Prostate gland (tissue), 2 donors: ENCODE results near the gene SFT2D3. TPM values are rescaled to one million over a fixed set of nuclear protein-coding genes. Genes with fewer than 3 reads are reported as not detected.

ENCODE experiments used
- DNase-seq: peaks from one replicate; pipeline ENCODE4 v3.0.0-alpha.2; 2019; ENCODE audit warnings: low spot score
- H3K27ac ChIP-seq, 2 donors: fragments of 200-600 bp; sonication (generic); 2 replicates each; pipeline ENCODE4 v1.5.1; 2017 to 2019
- H3K27me3 ChIP-seq: fragments of 200-600 bp; sonication (generic); replicated peaks from 2 replicates; pipeline ENCODE4 v1.5.1; 2019; ENCODE audit not compliant: insufficient read depth
- H3K36me3 ChIP-seq, 2 donors: fragments of 200-600 bp; sonication (generic); 1 replicate in 1 of 2; 2 replicates in 1 of 2; pipeline versions ENCODE4 v1.5.1 to v1.8.1; 2017 to 2019
- H3K4me1 ChIP-seq: fragments of 200-600 bp; sonication (generic); replicated peaks from 2 replicates; pipeline ENCODE4 v1.5.1; 2019
- H3K4me3 ChIP-seq, 2 donors: fragments of 200-600 bp; sonication (generic); 2 replicates each; pipeline ENCODE4 v1.5.1; 2017 to 2019
- H3K9me3 ChIP-seq: fragments of 200-600 bp; sonication (generic); 2 replicates; pipeline ENCODE4 v1.5.1; 2017
- POLR2A ChIP-seq: fragments of 450-650 bp; IDR thresholded peaks from one replicate; pipeline ENCODE4 v1.6.1; 2016; ENCODE audit warnings: antibody characterized with exemption, mild to moderate bottlenecking
- POLR2AphosphoS5 ChIP-seq: sonication (generic); formaldehyde crosslinking; IDR thresholded peaks from one replicate; pipeline ENCODE4 v1.6.1; 2017; ENCODE audit warnings: antibody characterized with exemption
- WGBS: methylation state at CpG from one replicate; pipeline ENCODE4 v1.1.5; 2018; 5-methylcytosine and 5-hydroxymethylcytosine counted together
- intact Hi-C: fragments of 100-400 bp; cut with DNase I; formaldehyde crosslinking; loops from one replicate; pipeline ENCODE4 v1.14.2; 2022
- total RNA-seq, 2 donors: library from RNA; depleted of rRNA; stranded (reverse); fragments of >200 nt; gene quantifications; one replicate each; pipeline ENCODE4 v1.1.0, GENCODE V29; 2016
- TF ChIP-seq, protein P1 (sequence below), 4 experiments: fragments of 200-600 bp in 2 of 4; fragments of 450-650 bp in 2 of 4; sonication (generic) in 2 of 4; IDR thresholded peaks; 1 replicate in 3 of 4; 2 replicates in 1 of 4; pipeline ENCODE4 v1.5.1; 2016 to 2019; ENCODE audit warnings: antibody characterized with exemption in 4 of 4, mild to moderate bottlenecking in 2 of 4, moderate library complexity in 2 of 4

SFT2D3 gene
- total RNA-seq, 2 donors from 2014 or later, result 14.8 to 22.2 TPM

DNA sequence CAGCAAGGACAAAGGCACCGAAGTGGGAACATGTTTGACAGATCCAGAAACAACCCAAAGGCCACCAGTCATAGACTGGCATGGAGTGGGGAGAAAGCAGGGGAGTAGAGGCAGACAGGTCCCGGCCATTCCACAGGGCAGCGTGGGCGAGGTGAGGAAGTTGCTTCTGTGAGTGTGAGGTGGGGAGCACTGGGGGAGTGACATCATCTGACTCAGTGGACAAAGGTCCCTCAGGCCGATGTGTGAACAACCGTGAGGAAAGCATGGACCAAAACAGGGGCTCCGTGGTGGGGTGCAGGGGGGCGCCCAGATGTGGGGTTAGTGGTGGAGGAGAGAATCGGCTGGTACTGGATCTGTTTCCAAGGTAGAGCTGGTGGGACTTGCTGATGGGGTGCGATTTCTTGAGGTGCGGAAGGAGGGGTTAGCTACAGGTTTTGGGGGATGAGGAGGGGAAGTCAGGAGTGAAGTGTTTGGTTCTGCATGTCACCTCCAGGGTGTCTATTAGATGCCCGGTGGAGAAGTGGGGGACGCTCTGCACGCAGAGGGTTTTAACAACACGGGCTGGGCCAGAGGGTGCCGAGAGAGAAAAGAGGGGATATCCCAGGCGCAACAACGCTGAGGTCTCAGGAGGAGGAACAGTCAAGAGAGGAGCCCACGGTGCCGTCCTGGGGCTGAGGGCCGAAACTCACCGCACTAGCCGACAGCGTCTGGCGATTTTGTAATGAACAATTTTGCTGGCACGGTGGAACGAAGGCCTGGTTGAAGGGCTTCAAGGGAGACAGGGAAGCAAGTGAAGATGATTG is 2.5 kb upstream of the SFT2D3 start:
- 93% methylated on average over 27 of the region's 27 CpGs for WGBS
- no peaks in the 10 kb centered on the region for H3K36me3 ChIP-seq
- H3K9me3 ChIP-seq, result no peaks in the 10 kb centered on the region
- intact Hi-C loops, result loop anchor here (5.0 kb wide), 1 partner anchor 191 kb away; no protein-coding TSS in a partner anchor
- peaks cover 1% of the 10 kb centered on the region for H3K27me3 ChIP-seq
- no peak overlapping the region for H3K4me3 ChIP-seq
- DNase-seq, result no peak
- H3K4me1 ChIP-seq, result peaks cover 12% of the 10 kb centered on the region
- TF ChIP-seq POLR2A, result no peak
- TF ChIP-seq POLR2AphosphoS5, result no peak
- TF ChIP-seq, protein P1, sequence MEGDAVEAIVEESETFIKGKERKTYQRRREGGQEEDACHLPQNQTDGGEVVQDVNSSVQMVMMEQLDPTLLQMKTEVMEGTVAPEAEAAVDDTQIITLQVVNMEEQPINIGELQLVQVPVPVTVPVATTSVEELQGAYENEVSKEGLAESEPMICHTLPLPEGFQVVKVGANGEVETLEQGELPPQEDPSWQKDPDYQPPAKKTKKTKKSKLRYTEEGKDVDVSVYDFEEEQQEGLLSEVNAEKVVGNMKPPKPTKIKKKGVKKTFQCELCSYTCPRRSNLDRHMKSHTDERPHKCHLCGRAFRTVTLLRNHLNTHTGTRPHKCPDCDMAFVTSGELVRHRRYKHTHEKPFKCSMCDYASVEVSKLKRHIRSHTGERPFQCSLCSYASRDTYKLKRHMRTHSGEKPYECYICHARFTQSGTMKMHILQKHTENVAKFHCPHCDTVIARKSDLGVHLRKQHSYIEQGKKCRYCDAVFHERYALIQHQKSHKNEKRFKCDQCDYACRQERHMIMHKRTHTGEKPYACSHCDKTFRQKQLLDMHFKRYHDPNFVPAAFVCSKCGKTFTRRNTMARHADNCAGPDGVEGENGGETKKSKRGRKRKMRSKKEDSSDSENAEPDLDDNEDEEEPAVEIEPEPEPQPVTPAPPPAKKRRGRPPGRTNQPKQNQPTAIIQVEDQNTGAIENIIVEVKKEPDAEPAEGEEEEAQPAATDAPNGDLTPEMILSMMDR (IDR thresholded peaks at IDR 0.05), result no peak
- no peak overlapping the region for H3K27ac ChIP-seq

DNA sequence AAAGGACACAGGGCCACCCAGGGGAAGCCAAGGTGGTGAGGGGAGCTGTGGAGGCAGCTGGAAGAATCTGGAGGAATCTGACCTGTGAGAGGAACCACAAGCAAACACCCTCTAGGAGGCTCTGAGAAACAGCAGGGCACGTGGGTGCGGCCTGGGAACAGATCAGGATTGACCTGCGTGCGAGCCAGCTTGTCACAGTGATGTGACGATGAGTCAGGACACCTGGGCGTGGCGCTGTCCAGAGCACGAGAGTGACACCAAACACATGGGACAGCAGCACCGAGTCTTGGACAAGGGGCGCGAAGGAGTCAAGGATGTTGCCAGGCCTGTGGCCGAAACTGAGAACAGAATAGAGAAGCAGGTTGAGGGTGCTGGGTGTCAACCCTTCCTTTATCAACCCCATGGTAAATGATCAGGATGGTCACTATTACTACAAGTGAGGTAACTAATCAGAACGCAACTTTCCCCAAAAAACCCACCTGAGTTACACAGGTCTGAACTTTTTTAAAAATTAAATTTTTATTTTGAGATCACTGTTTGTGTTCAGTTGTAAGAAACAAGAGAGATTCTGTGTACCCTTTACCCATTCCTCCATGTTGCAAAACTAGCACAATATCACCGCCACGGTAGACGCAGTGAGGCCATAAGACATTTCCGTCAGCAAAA is 637 bp upstream of the SFT2D3 start:
- peak overlapping the region; percentile 54 to 73 for H3K4me3 ChIP-seq
- TF ChIP-seq POLR2A, result no peak
- no peak for TF ChIP-seq POLR2AphosphoS5
- TF ChIP-seq, protein P1 (IDR thresholded peaks at IDR 0.05), result no peak
- no peak for DNase-seq
- H3K4me1 ChIP-seq, result peaks cover 12% of the 10 kb centered on the region
- peak overlapping the region; percentile 87 to 93 for H3K27ac ChIP-seq
- intact Hi-C loops, result no loop called here
- peaks cover 1% of the 10 kb centered on the region for H3K27me3 ChIP-seq
- 52% methylated on average over 17 of the region's 17 CpGs for WGBS
- no peaks in the 10 kb centered on the region for H3K9me3 ChIP-seq
- H3K36me3 ChIP-seq, result no peaks in the 10 kb centered on the region

DNA sequence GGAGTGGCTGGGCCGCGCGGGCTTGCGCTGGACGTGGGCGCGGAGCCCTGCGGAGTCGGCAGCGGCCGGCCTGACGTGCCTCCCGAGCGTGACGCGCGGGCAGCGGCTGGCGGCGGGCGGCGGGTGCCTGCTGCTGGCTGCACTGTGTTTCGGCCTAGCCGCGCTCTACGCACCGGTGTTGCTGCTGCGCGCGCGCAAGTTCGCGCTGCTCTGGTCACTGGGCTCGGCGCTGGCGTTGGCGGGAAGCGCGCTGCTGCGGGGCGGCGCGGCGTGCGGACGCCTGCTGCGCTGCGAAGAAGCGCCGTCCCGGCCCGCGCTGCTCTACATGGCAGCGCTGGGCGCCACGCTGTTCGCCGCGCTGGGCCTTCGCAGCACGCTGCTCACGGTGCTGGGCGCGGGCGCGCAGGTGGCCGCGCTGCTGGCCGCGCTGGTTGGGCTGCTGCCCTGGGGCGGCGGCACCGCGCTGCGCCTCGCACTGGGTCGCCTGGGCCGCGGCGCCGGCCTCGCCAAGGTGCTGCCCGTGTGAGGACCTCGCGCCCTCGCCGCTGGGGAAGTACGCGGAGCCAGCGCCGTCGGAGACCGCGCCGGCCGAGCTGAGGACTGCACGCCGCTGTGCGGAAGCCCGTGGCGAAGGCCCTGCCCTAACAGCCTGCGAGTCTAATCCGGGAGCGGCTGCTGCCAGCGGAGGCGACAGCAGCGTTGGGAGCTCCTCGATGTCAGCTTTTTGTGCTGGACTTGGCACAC is 526 bp downstream of the SFT2D3 start:
- H3K4me3 ChIP-seq, result peak overlapping the region; percentile 54 to 73
- intact Hi-C loops, result no loop called here

DNA sequence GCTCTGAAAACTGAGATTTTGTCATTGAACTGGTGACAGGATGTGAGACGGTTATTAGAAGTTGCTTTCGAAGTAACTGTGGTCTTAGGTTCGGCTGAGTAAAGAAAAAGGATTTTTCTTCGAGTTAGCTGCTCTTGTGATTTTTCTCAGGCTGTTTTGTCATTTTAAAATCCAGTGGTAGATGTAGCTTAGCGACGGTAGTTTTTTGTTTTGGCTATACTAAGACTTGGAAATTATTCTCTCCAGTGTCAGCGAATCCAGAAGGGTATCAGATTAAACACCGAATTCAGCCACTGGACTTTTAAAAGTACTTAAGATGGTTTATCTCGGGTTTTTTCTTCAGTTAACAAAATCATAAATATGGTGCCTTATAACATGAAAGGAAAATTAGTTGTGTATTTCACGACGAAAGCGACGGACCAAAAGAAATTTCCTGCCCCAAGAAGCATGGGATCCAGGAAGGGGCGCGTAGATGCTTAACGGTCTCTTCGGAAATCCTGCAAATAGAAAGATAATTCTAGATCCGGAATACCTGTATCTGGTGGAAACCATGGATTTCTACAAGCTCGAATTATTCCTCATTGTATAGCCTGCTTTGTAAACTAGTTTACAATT is 1.2 kb downstream of the SFT2D3 start:
- Histone ChIP-seq H3K9me3 (no peaks in the 10 kb centered on the region), H3K27ac (peak overlapping the region; percentile 87 to 93), H3K27me3 (no peaks in the 10 kb centered on the region), H3K36me3 (no peaks in the 10 kb centered on the region), H3K4me1 (peaks cover 12% of the 10 kb centered on the region), H3K4me3 (peak overlapping the region; percentile 54 to 73)
- TF ChIP-seq, protein P1 (IDR thresholded peaks at IDR 0.05), result no peak
- TF ChIP-seq POLR2AphosphoS5, result peak; percentile 1
- intact Hi-C loops, result no loop called here
- 50% methylated on average over 19 of the region's 19 CpGs for WGBS
- no peak for DNase-seq

More for the DNA sequence above, 526 bp downstream of the SFT2D3 start:
- Histone ChIP-seq H3K27ac (peak overlapping the region; percentile 87 to 93), H3K36me3 (no peaks in the 10 kb centered on the region), H3K4me1 (peaks cover 12% of the 10 kb centered on the region), H3K27me3 (no peaks in the 10 kb centered on the region), H3K9me3 (no peaks in the 10 kb centered on the region)
- WGBS, result under 1% methylated on average over 34 of the region's 108 CpGs
- DNase-seq, result peak; percentile 46
- TF ChIP-seq POLR2AphosphoS5 (peak; percentile 14), POLR2A (peak; percentile 28)
- TF ChIP-seq, protein P1 (IDR thresholded peaks at IDR 0.05), result peak in 2 of 4 experiments; percentile 20 to 38
